PFSK-1 (cell line): Measurements from ENCODE around the gene DDX18.

ENCODE experiments used
- POLR2AphosphoS5 ChIP-seq: IDR thresholded peaks from 2 replicates; pipeline ENCODE4 v1.6.1; 2012; ENCODE audit warnings: low read depth, mild to moderate bottlenecking, control low read depth, low read length, moderate library complexity
- REST ChIP-seq, 2 experiments: IDR thresholded peaks; 2 replicates each; pipeline versions ENCODE4 v1.6.1 to v1.8.0; 2011 to 2012; ENCODE audit warnings: low read depth in 2 of 2, low read length in 2 of 2, control low read depth in 1 of 2, inconsistent platforms in 1 of 2, mild to moderate bottlenecking in 1 of 2, moderate library complexity in 1 of 2; ENCODE audit not compliant: insufficient read depth in 1 of 2
- SIN3A ChIP-seq: IDR thresholded peaks from 2 replicates; pipeline ENCODE4 v1.6.1; 2012; ENCODE audit warnings: mild to moderate bottlenecking, low read length, moderate library complexity, borderline replicate concordance; ENCODE audit not compliant: insufficient read depth

DNA sequence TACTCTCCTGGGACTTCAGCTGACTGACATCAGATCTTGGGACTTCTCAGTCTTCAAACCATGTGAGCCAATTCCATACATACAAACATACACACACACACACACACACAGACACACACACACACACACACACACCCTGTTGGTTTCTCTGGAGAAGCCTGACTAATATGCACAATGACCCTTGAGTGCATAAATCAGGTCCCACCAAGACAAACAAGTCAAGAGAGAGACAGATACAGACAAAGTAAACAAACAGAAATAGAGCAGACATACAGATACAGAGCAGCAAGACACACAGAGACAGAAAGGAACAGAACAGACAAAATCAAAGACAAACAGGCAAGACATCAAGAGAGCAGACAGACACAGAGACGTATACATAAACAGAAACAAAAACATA, 43.8 kb upstream of the DDX18 start:
- TF ChIP-seq REST (IDR thresholded peaks at IDR 0.05; ENCODE audit: insufficient read depth in 1 of 2, low read depth in 2 of 2, low read length in 2 of 2) (no peak), POLR2AphosphoS5 (no peak), SIN3A (no peak)
